Transverse colon (tissue), 4 donors: ENCODE data around the gene LRP4.

Source experiments
- CTCF ChIP-seq, 5 experiments: fragments of 200-600 bp in 3 of 5; fragments of 450-650 bp in 2 of 5; sonication (generic) in 3 of 5; IDR thresholded peaks; 1 replicate in 2 of 5; 2 replicates in 3 of 5; pipeline ENCODE4 v1.5.1; 2016 to 2017; ENCODE audit warnings: antibody characterized with exemption in 5 of 5, inconsistent platforms in 3 of 5, mild to moderate bottlenecking in 2 of 5, moderate library complexity in 1 of 5
- POLR2AphosphoS5 ChIP-seq, 3 donors: sonication (generic); formaldehyde crosslinking; IDR thresholded peaks; one replicate each; pipeline ENCODE4 v1.6.1; 2016; ENCODE audit warnings: antibody characterized with exemption in 3 of 3

DNA sequence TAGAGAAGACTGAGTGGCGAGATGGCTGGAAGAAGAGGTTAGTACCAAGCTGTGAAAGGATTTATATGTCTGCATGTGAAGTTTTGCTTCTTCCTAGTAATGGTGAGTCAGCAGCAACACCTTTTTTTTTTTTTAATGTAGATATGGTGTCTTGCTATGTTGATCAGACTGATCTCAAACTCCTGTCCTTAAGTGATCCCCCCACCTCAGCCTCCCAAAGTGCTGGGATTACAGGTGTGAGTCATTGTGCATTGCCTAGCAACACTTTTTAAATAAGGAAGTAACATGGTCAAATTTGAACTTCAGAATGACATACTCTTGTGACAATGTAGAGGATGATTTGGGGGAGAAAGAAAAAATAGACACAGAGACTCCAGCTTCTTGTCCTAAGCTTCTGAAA, 11.7 kb upstream of the LRP4 start:
- no peak for TF ChIP-seq POLR2AphosphoS5 (IDR thresholded peaks at IDR 0.05)
- no peak for TF ChIP-seq CTCF (IDR thresholded peaks at IDR 0.05)
